Peyer's patch (tissue), 4 donors: Measurements from ENCODE around the gene TMEM131L. TPM values are rescaled to one million over a fixed set of nuclear protein-coding genes. Genes with fewer than 3 reads are reported as not detected.
A peak's percentile ranks its signal among the peaks of the same experiment; 100 is the strongest.

Source experiments
- DNase-seq, 3 donors: peaks; one replicate each; pipeline ENCODE4 v3.0.0-alpha.2; 2017 to 2019
- H3K27ac ChIP-seq, 4 donors: fragments of 200-600 bp; sonication (generic); one replicate each; pipeline ENCODE4 v1.5.1; 2016 to 2019
- H3K27me3 ChIP-seq, 2 donors: fragments of 200-600 bp; sonication (generic); one replicate each; pipeline ENCODE4 v1.5.1; 2019
- H3K36me3 ChIP-seq, 3 donors: fragments of 200-600 bp; sonication (generic); one replicate each; pipeline ENCODE4 v1.5.1; 2016 to 2019
- H3K4me1 ChIP-seq, 4 donors: fragments of 200-600 bp; sonication (generic); one replicate each; pipeline ENCODE4 v1.5.1; 2016 to 2019
- H3K4me3 ChIP-seq, 4 donors: fragments of 200-600 bp; sonication (generic); 1 replicate in 3 of 4; 2 replicates in 1 of 4; pipeline ENCODE4 v1.5.1; 2016 to 2019; ENCODE audit warnings: mild to moderate bottlenecking in 1 of 4
- H3K9me3 ChIP-seq, 4 donors: fragments of 200-600 bp; sonication (generic); one replicate each; pipeline ENCODE4 v1.5.1; 2016 to 2019; ENCODE audit warnings: mild to moderate bottlenecking in 1 of 4
- CTCF ChIP-seq, 6 experiments: fragments of 450-650 bp in 4 of 6; fragments of 200-600 bp in 2 of 6; sonication (generic) in 1 of 6; IDR thresholded peaks; one replicate each; pipeline ENCODE4 v1.5.1; 2017 to 2019; ENCODE audit warnings: antibody characterized with exemption in 6 of 6, mild to moderate bottlenecking in 3 of 6, moderate library complexity in 1 of 6
- POLR2A ChIP-seq, 2 donors: fragments of 450-650 bp; IDR thresholded peaks; one replicate each; pipeline ENCODE4 v1.5.1; 2017; ENCODE audit warnings: antibody characterized with exemption in 2 of 2, mild to moderate bottlenecking in 2 of 2, moderate library complexity in 2 of 2
- total RNA-seq, 4 donors: library from RNA; depleted of rRNA; stranded (reverse); fragments of >200 nt; gene quantifications; one replicate each; pipeline ENCODE4 v1.1.0, GENCODE V29; 2016

TMEM131L gene
- total RNA-seq, 4 donors from 2014 or later, result 5.2 to 54.5 (median 7.0) TPM

GRCh38 chr4:153419673-153420278 is 46.4 kb upstream of the TMEM131L start:
- no peak for DNase-seq
- TF ChIP-seq POLR2A (IDR thresholded peaks at IDR 0.05), result no peak
- no peak for TF ChIP-seq CTCF (IDR thresholded peaks at IDR 0.05)
- Histone ChIP-seq H3K27ac (no peak overlapping the region), H3K9me3 (no peaks in the 10 kb centered on the region), H3K36me3 (no peaks in the 10 kb centered on the region), H3K27me3 (no peaks in the 10 kb centered on the region), H3K4me3 (no peak overlapping the region), H3K4me1 (no peaks in the 10 kb centered on the region)

GRCh38 chr4:153420361-153420760 is 45.8 kb upstream of the TMEM131L start:
- TF ChIP-seq POLR2A (IDR thresholded peaks at IDR 0.05) (no peak), CTCF (IDR thresholded peaks at IDR 0.05) (no peak)
- no peak overlapping the region for H3K27ac ChIP-seq
- no peaks in the 10 kb centered on the region for H3K4me1 ChIP-seq
- no peak for DNase-seq
- no peaks in the 10 kb centered on the region for H3K36me3 ChIP-seq
- H3K4me3 ChIP-seq, result no peak overlapping the region
- H3K27me3 ChIP-seq, result no peaks in the 10 kb centered on the region
- no peaks in the 10 kb centered on the region for H3K9me3 ChIP-seq

DNA sequence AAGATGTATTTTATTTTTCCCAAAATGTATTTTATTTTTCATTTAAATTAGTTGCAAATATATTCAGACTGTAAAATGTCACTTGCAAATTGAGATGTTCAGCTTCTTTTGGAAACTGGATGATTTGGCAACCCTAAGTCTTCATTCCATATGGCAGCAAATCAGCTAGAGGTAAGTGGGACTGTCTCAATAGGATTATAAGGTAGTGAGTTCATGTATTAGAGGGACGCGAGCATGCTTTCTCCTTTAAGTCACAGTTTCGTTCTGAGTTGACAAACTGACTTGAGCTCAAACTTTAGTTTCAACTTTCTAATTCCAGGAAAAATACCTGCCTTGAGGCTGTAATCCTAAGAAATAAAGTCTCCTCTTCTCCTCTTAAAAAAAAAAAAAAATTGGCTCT is 44.2 kb upstream of the TMEM131L start:
- DNase-seq, result no peak
- no peak overlapping the region for H3K4me3 ChIP-seq
- H3K36me3 ChIP-seq, result no peaks in the 10 kb centered on the region
- TF ChIP-seq CTCF (IDR thresholded peaks at IDR 0.05) (no peak), POLR2A (IDR thresholded peaks at IDR 0.05) (no peak)
- H3K9me3 ChIP-seq, result no peaks in the 10 kb centered on the region
- no peaks in the 10 kb centered on the region for H3K4me1 ChIP-seq
- H3K27me3 ChIP-seq, result no peaks in the 10 kb centered on the region
- H3K27ac ChIP-seq, result no peak overlapping the region

GRCh38 chr4:153426207-153426885 is 39.8 kb upstream of the TMEM131L start:
- no peak for TF ChIP-seq POLR2A (IDR thresholded peaks at IDR 0.05)
- no peak for TF ChIP-seq CTCF (IDR thresholded peaks at IDR 0.05)
- Histone ChIP-seq H3K27me3 (no peaks in the 10 kb centered on the region), H3K9me3 (no peaks in the 10 kb centered on the region), H3K27ac (peak overlapping the region in 1 of 4 donors; percentile 74), H3K4me1 (peaks cover 0 to 5% (median 0%) of the 10 kb centered on the region in 4 donors), H3K4me3 (no peak overlapping the region), H3K36me3 (no peaks in the 10 kb centered on the region)
- no peak for DNase-seq

DNA sequence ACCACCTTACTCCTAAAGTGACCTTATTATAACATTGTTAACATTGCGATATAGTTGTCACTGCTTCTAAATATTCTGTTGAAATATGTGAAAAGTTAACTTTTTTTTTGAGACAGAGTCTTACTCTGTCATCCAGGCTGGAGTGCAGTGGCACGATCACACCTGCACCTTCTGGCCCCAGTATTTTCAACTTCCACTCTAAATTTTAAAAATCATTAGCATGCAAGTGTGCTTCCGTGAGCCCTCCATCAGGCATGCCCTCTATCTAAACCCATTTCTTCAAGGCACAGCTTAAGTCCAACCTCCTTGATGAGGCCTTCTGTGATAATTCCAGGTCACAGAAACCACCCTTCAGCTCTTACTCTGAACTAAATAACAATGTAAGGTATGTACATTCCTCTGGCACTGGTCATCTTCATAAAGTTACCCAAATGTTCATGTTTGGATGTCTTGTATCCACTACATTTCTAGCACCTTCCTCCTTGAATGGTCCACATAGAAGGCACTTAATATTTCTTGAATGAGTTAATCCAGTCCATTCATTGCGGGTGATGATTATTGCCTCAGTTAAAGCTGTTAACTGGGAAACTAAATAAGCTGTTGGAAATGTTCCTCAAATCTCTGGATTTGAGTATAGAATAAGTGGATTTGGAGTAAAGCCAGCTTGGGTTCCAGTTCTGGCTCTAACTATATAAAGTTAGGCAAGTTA is 38.6 kb upstream of the TMEM131L start:
- Histone ChIP-seq H3K27ac (peak overlapping the region in 2 of 4 donors; percentile 18 to 74), H3K9me3 (no peaks in the 10 kb centered on the region), H3K27me3 (no peaks in the 10 kb centered on the region), H3K4me1 (peaks cover 0 to 5% (median 1%) of the 10 kb centered on the region in 4 donors), H3K4me3 (no peak overlapping the region), H3K36me3 (no peaks in the 10 kb centered on the region)
- DNase-seq, result no peak
- no peak for TF ChIP-seq CTCF (IDR thresholded peaks at IDR 0.05)
- TF ChIP-seq POLR2A (IDR thresholded peaks at IDR 0.05), result no peak
